Smooth muscle cell (in vitro differentiated cells): ENCODE measurements around the gene MED10. TPM values are rescaled to one million over a fixed set of nuclear protein-coding genes. Genes with fewer than 3 reads are reported as not detected.

Source experiments
- DNase-seq: peaks from one replicate; lab custom pipeline; 2025; ENCODE audit not compliant: unreplicated experiment; lab: John Stamatoyannopoulos, UW
- H2AFZ ChIP-seq: fragments of 200-600 bp; sonication (generic); 2 replicates; pipeline ENCODE4 v1.6.0; 2016; ENCODE audit warnings: antibody characterized with exemption, low read depth, mild to moderate bottlenecking
- H3F3A ChIP-seq: fragments of 200-600 bp; sonication (generic); 2 replicates; pipeline ENCODE4 v1.6.0; 2017; ENCODE audit warnings: antibody characterized with exemption, low read depth
- H3K27ac ChIP-seq: fragments of 200-600 bp; sonication (generic); 2 replicates; pipeline ENCODE4 v1.5.1; 2016; ENCODE audit warnings: low read depth, mild to moderate bottlenecking
- H3K27me3 ChIP-seq: fragments of 200-600 bp; sonication (generic); 2 replicates; pipeline ENCODE4 v1.6.1; 2016; ENCODE audit warnings: low read depth, mild to moderate bottlenecking
- H3K36me3 ChIP-seq: fragments of 200-600 bp; sonication (generic); 2 replicates; pipeline ENCODE4 v1.5.1; 2016; ENCODE audit warnings: low read depth
- H3K4me1 ChIP-seq: fragments of 200-600 bp; sonication (generic); 2 replicates; pipeline ENCODE4 v1.5.1; 2016; ENCODE audit warnings: low read depth
- H3K4me2 ChIP-seq: fragments of 200-600 bp; sonication (generic); 2 replicates; pipeline ENCODE4 v1.6.0; 2016; ENCODE audit warnings: mild to moderate bottlenecking
- H3K4me3 ChIP-seq: fragments of 200-600 bp; sonication (generic); 2 replicates; pipeline ENCODE4 v1.5.1; 2016; ENCODE audit warnings: mild to moderate bottlenecking
- H3K79me2 ChIP-seq: fragments of 200-600 bp; sonication (generic); 2 replicates; pipeline ENCODE4 v1.6.0; 2016; ENCODE audit warnings: low read depth, mild to moderate bottlenecking
- H3K9ac ChIP-seq: fragments of 200-600 bp; sonication (generic); 2 replicates; pipeline ENCODE4 v1.6.0; 2016; ENCODE audit warnings: low read depth
- H3K9me3 ChIP-seq: fragments of 200-600 bp; sonication (generic); replicated peaks from 2 replicates; pipeline ENCODE4 v1.5.1; 2016; ENCODE audit warnings: low read depth
- H4K20me1 ChIP-seq: fragments of 200-600 bp; sonication (generic); 2 replicates; pipeline ENCODE4 v1.6.0; 2016; ENCODE audit warnings: low read depth
- WGBS: methylation state at CpG from one replicate; pipeline ENCODE4 v1.1.7; 2016; ENCODE audit warnings: low lambda C conversion rate; 5-methylcytosine and 5-hydroxymethylcytosine counted together
- polyA plus RNA-seq: library from polyadenylated mRNA; unstranded; fragments of >200 nt; fragmentation: Nextera tagmentation; extraction: Ambion mirVana; gene quantifications from 2 replicates; pipeline ENCODE4 v1.2.1, GENCODE V29; 2016
- total RNA-seq: library from RNA; depleted of rRNA; stranded (reverse); fragments of >200 nt; gene quantifications from 2 replicates; pipeline ENCODE4 v1.2.3, GENCODE V29; 2014
- TF ChIP-seq, protein P1 (sequence below): fragments of 200-600 bp; sonication (generic); IDR thresholded peaks from 2 replicates; pipeline ENCODE4 v1.5.1; 2017; ENCODE audit warnings: borderline replicate concordance, mild to moderate bottlenecking, antibody characterized with exemption; ENCODE audit not compliant: insufficient read depth, poor library complexity, severe bottlenecking

The MED10 gene
- total and polyA plus RNA-seq, 2 experiments from 2014 or later, result 23.0 to 96.2 TPM

DNA sequence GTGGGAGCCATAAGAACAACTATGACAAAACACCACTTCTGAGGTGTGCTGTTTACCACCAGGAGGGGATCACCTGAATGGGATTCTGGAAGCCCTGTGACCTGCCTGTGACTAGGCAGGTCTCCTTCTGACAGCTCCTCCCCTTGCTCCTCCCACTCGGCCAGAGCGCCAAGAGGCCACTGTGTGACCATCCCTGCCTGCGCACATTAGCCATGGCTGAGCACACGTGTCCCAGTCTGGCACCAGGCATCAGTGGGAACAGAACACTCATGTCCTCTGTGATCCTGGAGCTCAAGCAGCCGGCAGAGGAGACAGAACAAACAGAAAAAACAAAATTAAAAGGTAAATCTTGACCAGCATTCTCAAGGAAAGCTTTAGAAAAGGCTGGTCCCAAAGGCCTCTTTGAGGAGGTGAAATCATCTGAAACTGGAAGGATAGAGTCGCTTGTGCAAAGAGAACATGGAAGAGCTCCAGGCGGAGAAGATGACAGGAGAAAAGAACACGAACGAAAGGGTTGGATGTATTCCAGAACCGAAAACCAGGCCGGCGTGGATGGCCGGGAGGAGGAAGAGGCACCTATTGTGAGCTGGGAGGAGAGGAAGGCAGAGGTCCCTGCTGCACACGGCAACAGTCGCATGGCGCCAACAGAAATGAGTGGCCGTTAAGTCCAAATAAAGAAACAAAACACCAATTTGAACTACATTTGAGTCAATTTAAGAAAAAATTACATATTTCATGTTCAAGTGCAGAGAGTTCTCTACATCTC lies 5.1 kb downstream of the MED10 start:
- Histone ChIP-seq H3F3A (no peaks in the 10 kb centered on the region), H2AFZ (no peak overlapping the region), H3K9me3 (no peaks in the 10 kb centered on the region), H3K79me2 (peaks cover 33% of the 10 kb centered on the region), H3K9ac (no peak overlapping the region), H3K36me3 (peaks cover 30% of the 10 kb centered on the region), H3K27me3 (no peaks in the 10 kb centered on the region), H3K4me2 (no peak overlapping the region), H3K27ac (no peak overlapping the region), H3K4me1 (peaks cover 6% of the 10 kb centered on the region), H4K20me1 (peaks cover 67% of the 10 kb centered on the region), H3K4me3 (no peak overlapping the region)
- TF ChIP-seq, protein P1, sequence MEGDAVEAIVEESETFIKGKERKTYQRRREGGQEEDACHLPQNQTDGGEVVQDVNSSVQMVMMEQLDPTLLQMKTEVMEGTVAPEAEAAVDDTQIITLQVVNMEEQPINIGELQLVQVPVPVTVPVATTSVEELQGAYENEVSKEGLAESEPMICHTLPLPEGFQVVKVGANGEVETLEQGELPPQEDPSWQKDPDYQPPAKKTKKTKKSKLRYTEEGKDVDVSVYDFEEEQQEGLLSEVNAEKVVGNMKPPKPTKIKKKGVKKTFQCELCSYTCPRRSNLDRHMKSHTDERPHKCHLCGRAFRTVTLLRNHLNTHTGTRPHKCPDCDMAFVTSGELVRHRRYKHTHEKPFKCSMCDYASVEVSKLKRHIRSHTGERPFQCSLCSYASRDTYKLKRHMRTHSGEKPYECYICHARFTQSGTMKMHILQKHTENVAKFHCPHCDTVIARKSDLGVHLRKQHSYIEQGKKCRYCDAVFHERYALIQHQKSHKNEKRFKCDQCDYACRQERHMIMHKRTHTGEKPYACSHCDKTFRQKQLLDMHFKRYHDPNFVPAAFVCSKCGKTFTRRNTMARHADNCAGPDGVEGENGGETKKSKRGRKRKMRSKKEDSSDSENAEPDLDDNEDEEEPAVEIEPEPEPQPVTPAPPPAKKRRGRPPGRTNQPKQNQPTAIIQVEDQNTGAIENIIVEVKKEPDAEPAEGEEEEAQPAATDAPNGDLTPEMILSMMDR, result no peak
- 97% methylated on average over 17 of the region's 17 CpGs for WGBS
- DNase-seq, result no peak

DNA sequence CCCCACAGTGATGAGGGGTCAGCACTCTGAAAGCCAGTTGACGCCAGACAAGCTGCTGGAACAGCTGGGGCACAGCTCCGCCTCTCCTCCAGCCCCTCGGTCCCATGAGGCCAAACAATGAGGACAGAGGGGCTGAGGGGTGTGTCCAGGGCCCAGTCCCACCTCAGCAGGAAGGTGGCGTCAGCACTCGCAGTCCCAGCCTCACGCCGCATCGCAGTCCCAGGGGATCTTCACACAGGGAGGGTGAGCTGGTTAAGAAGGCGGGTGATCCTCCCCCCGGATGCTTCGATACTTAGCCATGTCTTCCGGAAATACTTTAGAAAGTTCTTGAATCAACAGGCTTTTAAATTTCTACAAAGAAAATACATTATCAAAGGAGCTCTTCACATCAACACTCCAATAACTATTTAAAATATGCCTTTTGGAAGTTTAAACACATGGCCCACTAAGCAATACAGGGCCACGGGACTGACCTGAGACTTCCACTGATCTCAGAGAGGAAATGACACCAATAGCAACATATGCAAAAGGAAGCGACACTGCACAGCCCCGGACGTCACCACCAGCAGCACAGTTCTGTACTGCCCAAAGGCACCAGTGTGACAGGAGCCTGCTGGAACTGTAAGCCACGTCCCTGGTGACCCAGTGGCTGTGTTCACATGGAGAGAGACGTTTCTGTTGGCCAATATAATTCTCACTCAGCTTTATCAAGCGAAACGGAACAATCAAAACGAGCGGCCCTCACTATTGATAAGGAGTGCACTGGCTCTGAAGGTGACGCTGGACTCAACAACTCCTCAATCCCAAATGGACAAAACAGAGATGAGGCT lies 5.9 kb downstream of the MED10 start:
- Histone ChIP-seq H3K36me3 (peaks cover 30% of the 10 kb centered on the region), H3K79me2 (peaks cover 25% of the 10 kb centered on the region)
- 97% methylated on average over 23 of the region's 23 CpGs for WGBS

DNA sequence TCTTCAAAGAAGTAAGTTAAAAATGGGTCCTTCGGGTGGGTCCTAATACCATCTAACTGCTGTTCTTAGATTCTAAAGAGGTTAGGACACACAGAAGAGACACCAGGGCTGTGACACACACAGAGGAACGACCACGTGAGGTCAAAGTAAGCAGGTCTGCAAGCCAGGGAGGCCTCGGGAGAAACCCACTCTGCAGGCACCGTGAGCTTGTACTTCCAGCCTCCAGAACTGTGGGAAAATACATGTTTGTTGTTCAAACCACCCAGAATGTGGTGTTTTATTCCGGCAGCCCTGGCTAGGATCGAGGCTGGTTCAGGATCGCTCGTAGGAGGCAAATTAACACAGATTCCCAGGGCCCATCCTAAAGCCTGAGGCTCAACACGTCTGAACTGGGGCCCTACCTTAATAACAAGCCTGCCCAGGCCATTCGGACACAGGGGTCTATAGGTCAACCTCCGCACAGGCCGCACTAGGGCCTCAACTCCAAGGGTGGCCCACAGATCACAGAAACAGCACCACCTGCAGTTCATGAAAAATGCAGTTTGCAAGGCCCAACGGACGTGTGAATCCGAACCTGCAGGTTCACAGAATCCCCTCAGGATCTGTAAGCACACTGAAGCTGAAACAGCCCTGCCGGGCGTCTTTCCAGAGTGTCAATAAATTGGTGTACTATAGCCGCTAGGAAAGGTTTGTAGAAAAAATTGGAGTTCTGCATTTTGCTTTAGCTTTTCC lies 7.1 kb downstream of the MED10 start:
- TF ChIP-seq, protein P1, result no peak
- no peak overlapping the region for H3K4me2 ChIP-seq
- H3K9me3 ChIP-seq, result no peaks in the 10 kb centered on the region
- WGBS, result 97% methylated on average over 19 of the region's 19 CpGs
- no peak for DNase-seq
- H3K4me1 ChIP-seq, result no peaks in the 10 kb centered on the region
- no peak overlapping the region for H2AFZ ChIP-seq
- no peak overlapping the region for H3K4me3 ChIP-seq
- peaks cover 30% of the 10 kb centered on the region for H3K36me3 ChIP-seq
- H3K27me3 ChIP-seq, result no peaks in the 10 kb centered on the region
- no peaks in the 10 kb centered on the region for H3F3A ChIP-seq
- H3K9ac ChIP-seq, result no peak overlapping the region
- no peak overlapping the region for H3K27ac ChIP-seq
- peaks cover 53% of the 10 kb centered on the region for H4K20me1 ChIP-seq
- H3K79me2 ChIP-seq, result peaks cover 13% of the 10 kb centered on the region

More for the DNA sequence above, 5.9 kb downstream of the MED10 start:
- no peak for DNase-seq
- Histone ChIP-seq H3K4me1 (peaks cover 5% of the 10 kb centered on the region), H4K20me1 (peaks cover 64% of the 10 kb centered on the region), H3K4me3 (no peak overlapping the region), H3K27me3 (no peaks in the 10 kb centered on the region), H3K27ac (no peak overlapping the region), H2AFZ (no peak overlapping the region), H3K9ac (no peak overlapping the region), H3K9me3 (no peaks in the 10 kb centered on the region), H3F3A (no peaks in the 10 kb centered on the region), H3K4me2 (no peak overlapping the region)
- TF ChIP-seq, protein P1, result no peak
